Vagina (tissue), 2 donors: ENCODE data around the gene METTL21C. TPM values are rescaled to one million over a fixed set of nuclear protein-coding genes. Genes with fewer than 3 reads are reported as not detected.

Experiments
- DNase-seq, 2 donors: peaks; one replicate each; pipeline ENCODE4 v3.0.0-alpha.2; 2017; ENCODE audit errors: extremely low spot score in 2 of 2
- H3K27ac ChIP-seq: fragments of 200-600 bp; sonication (generic); one replicate; pipeline ENCODE4 v1.5.1; 2019
- H3K27me3 ChIP-seq: fragments of 200-600 bp; sonication (generic); one replicate; pipeline ENCODE4 v1.5.1; 2019
- H3K36me3 ChIP-seq, 2 donors: fragments of 200-600 bp; sonication (generic); one replicate each; pipeline ENCODE4 v1.5.1; 2017 to 2019
- H3K4me1 ChIP-seq: fragments of 200-600 bp; sonication (generic); one replicate; pipeline ENCODE4 v1.5.1; 2019
- H3K4me3 ChIP-seq, 2 donors: fragments of 200-600 bp; sonication (generic); 1 replicate in 1 of 2; 2 replicates in 1 of 2; pipeline ENCODE4 v1.5.1; 2016 to 2019
- H3K9me3 ChIP-seq: fragments of 200-600 bp; sonication (generic); one replicate; pipeline ENCODE4 v1.5.1; 2019
- POLR2A ChIP-seq, 2 donors: fragments of 450-650 bp; IDR thresholded peaks; one replicate each; pipeline ENCODE4 v1.6.1; 2017; ENCODE audit warnings: antibody characterized with exemption in 2 of 2, mild to moderate bottlenecking in 2 of 2, moderate library complexity in 2 of 2
- POLR2AphosphoS5 ChIP-seq, 2 donors: sonication (generic); formaldehyde crosslinking; IDR thresholded peaks; one replicate each; pipeline ENCODE4 v1.9.0; 2017; ENCODE audit warnings: antibody characterized with exemption in 2 of 2, mild to moderate bottlenecking in 2 of 2, low read depth in 1 of 2; ENCODE audit not compliant: insufficient read depth in 1 of 2
- intact Hi-C: fragments of 100-400 bp; cut with DNase I; formaldehyde crosslinking; loops from one replicate; pipeline ENCODE4 v1.15.1; 2023
- total RNA-seq: library from RNA; depleted of rRNA; stranded (reverse); fragments of >200 nt; gene quantifications from one replicate; pipeline ENCODE4 v1.2.3, GENCODE V29; 2016
- TF ChIP-seq, protein P1 (sequence below), 3 experiments: fragments of 450-650 bp in 2 of 3; fragments of 200-600 bp in 1 of 3; sonication (generic) in 1 of 3; IDR thresholded peaks; one replicate each; pipeline ENCODE4 v1.5.1; 2017 to 2019; ENCODE audit warnings: antibody characterized with exemption in 3 of 3, mild to moderate bottlenecking in 2 of 3, moderate library complexity in 2 of 3

The METTL21C gene
- total RNA-seq, 1 donor from 2014 or later: not detected

DNA sequence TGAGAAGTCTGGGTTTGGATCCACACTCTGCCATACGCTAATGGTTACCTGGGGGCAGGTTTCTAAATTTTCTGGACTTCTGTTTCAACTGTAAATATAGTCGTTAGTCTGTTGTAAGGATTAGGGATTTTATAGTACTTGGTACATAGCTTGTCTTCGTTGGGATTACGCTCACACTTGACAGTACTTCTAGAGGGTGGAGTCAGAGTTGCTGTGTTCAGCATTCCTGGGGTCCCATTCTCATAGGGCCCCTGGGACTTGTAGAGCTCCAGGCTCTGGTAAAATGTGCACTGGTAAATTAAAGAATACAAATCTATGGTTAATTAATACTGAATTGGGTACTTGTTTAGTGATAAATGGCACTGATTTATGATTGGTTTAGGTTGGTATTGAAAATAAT, 52.8 kb downstream of the METTL21C start:
- Histone ChIP-seq H3K27me3 (no peaks in the 10 kb centered on the region), H3K9me3 (no peaks in the 10 kb centered on the region), H3K27ac (no peak overlapping the region), H3K4me1 (no peaks in the 10 kb centered on the region), H3K4me3 (no peak overlapping the region), H3K36me3 (peaks cover 0 to 31% of the 10 kb centered on the region in 2 donors)
- no peak for DNase-seq
- TF ChIP-seq POLR2A (IDR thresholded peaks at IDR 0.05) (no peak), POLR2AphosphoS5 (IDR thresholded peaks at IDR 0.05; ENCODE audit: insufficient read depth in 1 of 2, low read depth in 1 of 2) (no peak)
- TF ChIP-seq, protein P1, sequence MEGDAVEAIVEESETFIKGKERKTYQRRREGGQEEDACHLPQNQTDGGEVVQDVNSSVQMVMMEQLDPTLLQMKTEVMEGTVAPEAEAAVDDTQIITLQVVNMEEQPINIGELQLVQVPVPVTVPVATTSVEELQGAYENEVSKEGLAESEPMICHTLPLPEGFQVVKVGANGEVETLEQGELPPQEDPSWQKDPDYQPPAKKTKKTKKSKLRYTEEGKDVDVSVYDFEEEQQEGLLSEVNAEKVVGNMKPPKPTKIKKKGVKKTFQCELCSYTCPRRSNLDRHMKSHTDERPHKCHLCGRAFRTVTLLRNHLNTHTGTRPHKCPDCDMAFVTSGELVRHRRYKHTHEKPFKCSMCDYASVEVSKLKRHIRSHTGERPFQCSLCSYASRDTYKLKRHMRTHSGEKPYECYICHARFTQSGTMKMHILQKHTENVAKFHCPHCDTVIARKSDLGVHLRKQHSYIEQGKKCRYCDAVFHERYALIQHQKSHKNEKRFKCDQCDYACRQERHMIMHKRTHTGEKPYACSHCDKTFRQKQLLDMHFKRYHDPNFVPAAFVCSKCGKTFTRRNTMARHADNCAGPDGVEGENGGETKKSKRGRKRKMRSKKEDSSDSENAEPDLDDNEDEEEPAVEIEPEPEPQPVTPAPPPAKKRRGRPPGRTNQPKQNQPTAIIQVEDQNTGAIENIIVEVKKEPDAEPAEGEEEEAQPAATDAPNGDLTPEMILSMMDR (IDR thresholded peaks at IDR 0.05): no peak
- intact Hi-C loops: no loop called here

DNA sequence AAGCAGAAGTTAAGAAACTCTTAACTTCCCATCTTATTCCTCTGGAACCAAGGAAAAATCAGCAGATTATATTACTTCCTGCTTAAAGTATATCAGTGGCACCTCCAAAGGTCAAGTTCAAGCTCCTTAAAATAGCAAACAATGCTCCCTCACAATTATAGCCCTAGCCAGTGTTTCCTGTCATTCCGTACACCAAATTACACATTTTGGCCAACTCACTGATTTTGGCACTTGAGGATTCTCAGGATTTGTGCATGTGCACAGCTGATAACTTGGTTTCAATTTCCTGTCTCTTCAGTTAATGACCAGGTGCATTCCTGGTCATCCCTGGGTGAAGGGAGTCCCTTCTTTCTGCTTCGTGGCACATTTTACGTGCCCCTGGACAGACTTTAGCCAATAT, 56.1 kb downstream of the METTL21C start:
- no peaks in the 10 kb centered on the region for H3K27me3 ChIP-seq
- no peaks in the 10 kb centered on the region for H3K4me1 ChIP-seq
- no peaks in the 10 kb centered on the region for H3K9me3 ChIP-seq
- H3K4me3 ChIP-seq: no peak overlapping the region
- intact Hi-C loops: no loop called here
- peaks cover 0 to 43% of the 10 kb centered on the region in 2 donors for H3K36me3 ChIP-seq
- no peak for DNase-seq
- TF ChIP-seq POLR2A (IDR thresholded peaks at IDR 0.05) (no peak), POLR2AphosphoS5 (IDR thresholded peaks at IDR 0.05; ENCODE audit: insufficient read depth in 1 of 2, low read depth in 1 of 2) (no peak)
- TF ChIP-seq, protein P1 (IDR thresholded peaks at IDR 0.05): no peak
- no peak overlapping the region for H3K27ac ChIP-seq

Other genes starting within 250 kb of the METTL21C start
- 40.0 TPM for gene TPP2, start 98.1 kb downstream of the METTL21C start, total RNA-seq
- 10.1 TPM for gene TEX30, start 78.7 kb upstream of the METTL21C start, total RNA-seq
- gene POGLUT2, start 103.9 kb upstream of the METTL21C start, total RNA-seq: 5.4 TPM
- gene BIVM, start 104.1 kb upstream of the METTL21C start, total RNA-seq: 12.3 TPM
- 41.3 TPM for gene ERCC5, start 151.0 kb upstream of the METTL21C start, total RNA-seq